Measurements from ENCODE around the gene CORO2B.
A peak's percentile ranks its signal among the peaks of the same experiment; 100 is the strongest.

The CORO2B gene

DNA sequence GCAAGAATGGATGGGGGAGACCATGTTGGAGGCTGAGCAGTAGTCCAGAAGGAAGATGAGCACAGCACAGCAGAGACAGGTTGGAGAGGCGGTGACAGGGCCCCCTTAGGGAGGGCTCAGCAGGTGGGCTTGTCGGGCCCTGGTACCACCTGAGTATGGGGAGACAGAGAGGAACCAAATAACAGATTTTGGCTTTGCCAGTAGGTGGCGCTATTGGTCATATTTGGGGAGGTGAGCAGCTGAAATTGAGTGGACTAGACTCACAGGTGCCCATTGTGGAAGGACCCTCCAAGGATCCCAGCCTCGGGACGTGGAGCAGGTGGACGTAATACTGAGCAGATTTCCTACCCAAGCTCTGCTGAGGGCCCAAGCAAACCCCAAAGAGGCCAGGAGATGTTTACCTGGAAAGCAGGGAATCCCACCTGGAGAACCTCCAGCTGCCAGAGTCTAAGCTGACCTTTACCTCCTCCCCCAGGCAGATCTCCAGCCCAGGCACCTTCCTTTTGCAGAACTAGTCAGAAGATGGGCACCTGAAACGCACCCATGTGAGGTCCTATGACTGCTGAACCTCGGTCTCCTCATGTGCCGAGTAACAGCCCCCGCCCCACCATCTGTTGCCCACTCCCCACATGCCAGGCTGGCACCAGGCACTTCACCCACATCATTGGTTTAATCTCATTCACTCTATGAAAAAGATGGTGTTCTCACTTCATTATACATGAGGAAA lies 24.6 kb upstream of the CORO2B start:
- DNase-seq (ENCODE audit: low spot score), result peak; percentile 52

DNA sequence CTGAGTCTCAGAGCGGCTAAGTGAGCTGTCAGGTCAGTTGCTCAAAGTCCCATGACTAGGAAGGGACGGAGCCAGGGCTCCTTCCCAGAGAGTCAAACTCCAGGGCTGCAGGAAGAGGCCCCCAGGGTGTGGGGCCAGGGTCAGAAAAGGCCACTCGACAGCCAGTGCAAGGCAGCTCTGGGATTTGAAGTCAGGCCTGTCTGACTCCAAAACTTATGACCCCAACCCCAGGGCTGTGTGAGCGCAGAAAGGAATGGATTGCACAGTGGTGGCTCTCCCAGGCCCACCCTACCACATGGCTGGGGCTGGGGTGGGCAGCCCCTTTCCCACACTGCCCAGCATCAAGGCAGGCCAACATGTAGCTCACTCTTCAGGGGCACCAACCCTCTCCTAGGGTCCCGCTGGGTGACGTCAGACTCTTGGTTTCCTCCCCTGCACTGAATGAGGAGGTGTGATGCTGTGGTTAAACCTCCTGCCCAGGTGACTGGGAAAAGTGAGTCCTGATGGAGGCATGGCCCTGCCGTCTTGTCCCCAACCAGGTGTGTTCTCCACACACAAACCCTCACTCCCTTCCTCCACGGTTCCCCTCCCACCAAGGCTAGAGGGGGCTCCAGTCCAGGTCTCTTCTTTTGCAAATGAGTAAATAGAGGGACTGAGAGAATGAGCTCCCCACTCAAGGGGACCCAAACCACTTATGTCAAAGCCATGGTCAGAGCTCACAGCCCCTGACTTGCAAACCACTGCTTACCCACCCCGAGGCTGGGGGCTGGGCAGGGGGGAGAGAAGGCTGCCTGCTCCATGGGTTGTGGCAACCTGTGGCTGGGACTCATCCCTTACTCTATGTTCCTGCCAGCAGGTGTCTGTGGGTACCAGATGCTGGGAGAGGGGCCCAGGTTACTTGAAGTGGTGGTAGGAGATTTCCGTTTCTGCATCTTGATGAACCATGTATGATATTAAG lies 23.8 kb upstream of the CORO2B start:
- DNase-seq (ENCODE audit: low spot score), result no peak

DNA sequence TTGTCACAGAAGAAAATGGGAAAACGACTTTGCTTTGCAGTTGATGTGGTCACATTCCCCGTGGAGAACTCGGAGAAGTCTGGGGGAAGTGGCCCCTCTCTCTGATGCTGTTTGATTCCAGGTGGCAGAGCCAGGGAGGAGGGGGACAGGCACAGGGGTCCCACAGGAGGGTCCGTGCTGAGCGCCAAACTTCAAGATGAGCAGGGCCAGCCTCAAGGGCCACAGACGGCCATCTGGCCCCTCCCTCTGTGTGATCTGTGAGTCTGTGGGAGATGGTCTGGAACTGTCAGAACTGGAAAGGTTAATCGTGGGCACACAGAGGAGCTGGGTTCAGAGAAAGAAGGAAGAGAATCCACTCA lies 23.1 kb upstream of the CORO2B start:
- no peak for DNase-seq (ENCODE audit: low spot score)

DNA sequence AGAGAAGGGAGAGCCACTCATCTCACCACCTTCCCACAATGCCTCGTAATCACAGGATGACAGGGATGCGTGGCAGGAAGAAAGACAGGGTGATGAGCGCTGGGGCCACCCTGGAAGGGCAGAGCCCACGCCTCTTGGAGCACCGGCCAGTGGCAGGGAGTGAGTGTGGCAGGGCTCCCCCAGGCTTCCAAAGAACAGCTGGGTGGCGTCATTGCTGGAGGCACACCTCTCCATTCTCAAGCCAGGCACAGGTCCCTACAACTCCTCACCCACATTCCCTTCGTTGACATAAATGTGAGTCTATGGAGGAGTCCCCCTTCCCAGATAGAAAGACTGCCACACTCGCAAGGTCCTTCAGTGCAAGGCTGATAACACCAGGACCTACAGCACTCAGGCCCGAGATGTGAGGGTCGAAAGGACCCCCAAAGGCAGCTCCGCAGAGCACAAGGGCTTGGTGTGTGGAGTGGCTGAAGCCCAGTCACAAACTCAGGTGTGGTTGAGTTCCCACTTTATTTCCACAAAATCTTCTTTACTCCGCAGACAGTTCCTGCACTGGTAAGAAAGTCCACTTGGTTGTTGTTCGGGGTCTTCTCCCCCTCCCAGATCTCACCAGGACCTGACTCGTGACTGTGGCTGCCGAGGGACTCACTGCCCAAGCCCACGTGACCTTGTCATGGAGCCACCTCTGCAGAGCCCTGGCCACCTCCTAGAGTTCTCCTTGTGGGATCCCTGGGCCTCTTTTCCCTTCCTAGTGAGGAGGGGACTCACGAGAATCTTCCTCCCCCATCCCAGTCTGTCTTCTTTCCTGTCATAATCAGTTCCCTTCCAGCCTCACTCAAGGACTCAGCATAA lies 22.4 kb upstream of the CORO2B start:
- no peak for DNase-seq (ENCODE audit: low spot score)

DNA sequence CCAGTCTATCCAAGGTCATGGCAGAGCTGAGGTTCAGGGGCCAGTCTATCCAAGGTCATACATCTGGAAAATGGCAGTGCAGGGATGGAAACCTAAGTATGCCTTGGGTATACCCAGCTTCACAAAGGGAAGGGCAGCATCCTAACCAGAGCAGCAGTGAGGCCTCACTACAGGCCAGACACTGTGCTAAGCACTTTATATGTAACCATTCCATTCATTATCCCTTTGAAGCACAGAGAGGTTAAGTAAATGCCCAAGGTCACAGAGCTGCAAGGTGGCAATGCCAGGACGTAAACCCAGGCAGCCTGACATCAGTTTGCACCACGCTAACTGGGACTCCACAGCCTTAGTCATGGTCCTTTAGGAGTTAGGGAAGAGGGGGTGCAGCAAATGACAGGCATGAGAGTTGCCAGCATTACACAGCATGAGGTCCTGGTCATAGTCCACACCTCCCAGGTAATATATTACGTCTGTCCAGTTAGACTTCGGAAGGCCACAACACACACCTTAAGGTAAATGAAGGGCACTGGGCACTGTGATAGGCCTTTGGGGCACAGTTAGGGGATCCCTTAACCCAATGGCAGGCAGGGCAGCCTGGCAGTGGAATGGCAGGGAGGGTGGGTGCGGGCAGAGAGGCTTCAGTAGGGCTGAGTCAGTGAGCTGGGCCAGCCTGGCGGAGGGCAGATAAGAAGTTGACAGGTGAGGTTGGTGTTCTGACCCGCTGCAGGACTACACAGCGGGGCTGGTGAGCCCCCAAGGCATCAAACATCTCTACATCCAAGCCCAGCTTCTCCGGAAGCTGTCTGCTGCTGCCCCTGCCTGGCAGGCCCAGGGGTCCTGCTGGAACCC lies 21.1 kb upstream of the CORO2B start:
- no peak for DNase-seq (ENCODE audit: low spot score)

DNA sequence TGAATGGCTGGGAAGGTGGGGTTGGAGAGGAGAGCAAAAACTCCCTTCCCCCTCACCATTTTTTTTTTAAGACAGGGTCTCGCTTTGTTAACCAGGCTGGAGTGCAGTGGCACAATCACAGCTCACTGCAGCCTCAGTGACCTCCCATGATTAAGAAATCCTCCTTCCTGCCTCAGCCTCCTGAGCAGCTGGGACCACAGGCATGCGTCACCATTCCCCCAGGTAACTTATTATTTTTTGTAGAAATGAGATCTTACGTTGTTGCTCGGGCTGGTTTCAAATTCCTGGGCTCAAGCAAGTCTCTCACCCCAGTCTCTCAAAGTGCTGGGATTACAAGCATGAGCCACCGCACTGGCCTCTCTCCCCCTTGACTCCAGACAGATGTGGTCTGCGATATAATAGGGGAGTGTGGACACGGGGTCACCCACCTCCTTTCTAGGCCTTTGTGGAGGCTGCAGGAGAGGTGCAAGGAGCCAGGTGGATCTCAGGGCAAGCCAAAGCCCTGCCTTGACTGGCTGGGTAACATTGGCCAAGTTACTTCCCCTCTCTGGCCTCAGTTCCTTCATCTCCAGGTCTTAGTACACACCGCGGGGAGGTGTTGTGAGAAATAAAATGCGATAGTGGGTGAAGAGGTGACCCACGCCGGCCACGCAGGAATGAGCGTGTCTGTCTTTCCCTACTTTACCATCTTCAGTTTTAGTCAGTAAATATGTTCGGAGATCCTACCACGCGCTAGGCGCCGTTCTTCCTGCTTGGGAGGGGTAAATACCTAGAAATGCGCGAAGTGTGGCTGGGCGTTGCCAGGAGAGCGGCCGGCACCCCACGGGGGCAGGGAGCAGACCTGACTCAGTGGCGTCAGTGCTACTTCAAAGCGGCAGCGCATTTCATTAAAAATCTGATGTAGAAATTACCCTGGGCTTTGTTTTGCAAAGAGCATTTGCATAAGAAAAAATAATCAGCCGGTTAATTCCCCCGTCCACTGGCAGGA lies 20.2 kb upstream of the CORO2B start:
- DNase-seq (ENCODE audit: low spot score), result no peak

DNA sequence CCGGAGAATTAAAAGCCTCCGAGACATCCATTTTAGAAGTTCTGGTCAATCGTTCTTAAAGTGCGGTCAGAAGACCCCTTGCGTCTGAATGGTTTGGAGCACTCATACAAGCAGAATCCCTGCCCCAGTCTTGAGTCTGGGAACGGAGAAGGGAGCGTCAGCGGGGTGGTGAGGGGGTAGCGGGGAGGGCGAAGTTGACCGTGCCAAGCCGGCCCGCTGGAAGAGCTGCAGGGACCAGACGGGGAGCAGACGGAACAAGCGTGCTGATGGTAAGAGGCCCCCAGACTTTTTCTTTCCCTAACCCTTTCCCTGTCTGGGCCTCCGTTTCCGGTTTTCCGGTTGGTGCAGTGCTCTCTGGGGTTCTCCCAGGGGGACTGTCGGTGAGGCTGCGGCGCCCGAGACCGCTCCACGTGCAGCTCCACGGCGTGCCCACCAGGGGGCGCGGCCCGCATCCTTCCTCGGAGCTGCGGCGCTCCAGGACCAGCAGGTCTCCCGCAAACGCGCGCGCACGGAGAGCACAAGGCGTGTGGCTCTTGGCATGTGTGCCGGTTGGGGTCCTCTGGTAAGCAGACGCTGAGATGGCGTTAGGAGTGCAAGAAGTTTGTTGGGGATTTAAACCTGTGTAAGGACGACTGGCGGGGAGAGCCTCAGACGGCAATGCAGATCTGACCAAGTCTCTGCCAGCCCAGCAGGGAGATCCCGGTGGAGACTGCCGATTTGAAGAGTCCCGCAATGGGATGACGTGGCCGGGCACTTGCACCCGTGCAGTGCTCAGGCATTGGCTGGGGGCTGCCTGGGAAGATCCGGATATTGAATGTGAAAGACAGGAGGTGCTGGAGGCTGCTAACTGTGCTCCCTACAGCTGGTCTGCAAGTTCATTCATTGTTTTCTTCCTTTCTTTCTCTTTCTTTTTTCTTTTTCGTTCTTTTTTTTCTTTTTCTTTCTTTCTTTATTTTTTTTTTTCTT lies 19.2 kb upstream of the CORO2B start:
- DNase-seq (ENCODE audit: low spot score), result peak; percentile 89

DNA sequence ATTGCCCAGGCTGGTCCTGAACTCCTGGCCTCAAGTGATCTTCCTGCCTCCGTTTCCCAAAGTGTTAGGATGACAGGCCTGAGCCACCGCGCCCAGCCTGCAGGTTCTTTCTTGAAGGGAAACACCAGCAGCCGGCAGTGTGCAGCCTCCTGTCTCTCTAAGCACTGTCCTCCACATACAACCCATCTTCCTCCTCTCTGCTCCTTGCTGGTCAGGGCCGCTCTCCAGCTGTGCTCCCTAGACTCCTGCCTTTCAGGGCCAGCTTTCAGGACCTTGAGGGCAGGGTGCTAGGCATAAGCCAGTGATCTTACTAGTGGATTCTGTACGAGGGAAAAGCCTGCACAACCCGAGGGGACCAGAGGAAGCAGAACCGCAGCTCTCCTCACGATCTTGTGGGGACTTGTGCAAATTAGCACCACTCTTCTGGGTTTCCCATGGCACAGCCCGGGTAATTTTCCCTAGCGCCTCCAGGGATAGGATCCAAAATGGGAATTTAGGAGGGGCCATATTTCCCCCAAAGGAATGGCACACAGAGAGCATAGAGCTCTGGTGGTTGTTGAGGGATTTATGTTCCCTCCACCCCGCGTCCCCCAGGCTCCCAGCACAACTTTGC lies 18.2 kb upstream of the CORO2B start:
- DNase-seq (ENCODE audit: low spot score), result no peak

DNA sequence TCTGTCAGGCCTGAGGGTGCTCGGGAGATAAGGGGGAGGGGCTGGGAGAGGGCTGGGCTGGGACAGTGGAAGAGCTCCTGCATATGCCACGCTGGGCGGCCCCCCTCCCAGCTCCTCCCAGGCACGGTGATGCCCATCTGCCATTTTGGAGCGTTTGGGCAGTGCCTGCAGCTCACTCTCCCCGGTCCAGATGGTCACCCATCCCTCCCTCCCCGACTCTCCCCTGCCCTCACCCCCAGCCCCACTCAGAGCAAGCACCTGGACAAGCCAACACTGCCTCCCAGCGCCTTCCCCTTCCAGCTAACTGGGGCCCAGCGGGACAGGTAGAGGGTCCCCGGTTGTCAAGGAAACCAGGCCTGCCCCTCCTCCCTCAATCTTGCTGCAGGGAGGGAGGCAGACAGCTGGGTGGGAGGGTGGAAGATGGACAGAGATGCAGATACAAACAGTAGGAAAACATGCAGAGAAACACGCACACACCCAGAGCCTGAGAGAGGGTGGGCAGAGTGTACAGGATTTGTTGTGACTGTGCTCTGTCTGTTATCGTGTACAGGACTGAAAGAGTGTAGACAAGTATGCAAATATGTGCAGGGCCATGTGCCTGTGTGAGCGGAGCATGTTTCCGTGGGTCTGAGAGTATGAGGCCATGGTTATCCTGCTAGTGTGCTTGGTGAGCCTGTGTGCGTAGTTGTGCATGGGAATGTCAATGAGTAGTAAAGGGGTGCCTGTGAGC lies 17.5 kb upstream of the CORO2B start:
- DNase-seq (ENCODE audit: low spot score), result no peak

DNA sequence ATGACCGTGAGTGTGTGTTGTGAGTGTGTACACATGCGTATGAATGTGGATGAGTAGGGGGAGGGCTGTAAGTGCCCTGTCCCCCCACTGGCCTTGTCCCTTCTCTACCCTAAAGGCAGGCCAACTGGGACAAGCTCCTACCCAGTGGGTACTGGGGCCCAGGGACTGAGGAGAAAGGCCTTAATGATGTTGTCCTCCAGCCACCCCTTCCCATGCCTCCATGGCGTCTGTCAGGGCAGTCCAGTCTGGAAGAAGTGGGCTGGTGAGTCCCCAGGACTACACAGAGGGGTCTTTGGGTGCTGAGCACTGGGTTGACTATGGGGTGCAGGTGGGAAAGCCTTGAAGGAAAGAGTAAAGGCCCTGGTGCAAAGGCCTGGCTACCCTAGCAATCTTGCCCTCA lies 16.9 kb upstream of the CORO2B start:
- DNase-seq (ENCODE audit: low spot score), result no peak

DNA sequence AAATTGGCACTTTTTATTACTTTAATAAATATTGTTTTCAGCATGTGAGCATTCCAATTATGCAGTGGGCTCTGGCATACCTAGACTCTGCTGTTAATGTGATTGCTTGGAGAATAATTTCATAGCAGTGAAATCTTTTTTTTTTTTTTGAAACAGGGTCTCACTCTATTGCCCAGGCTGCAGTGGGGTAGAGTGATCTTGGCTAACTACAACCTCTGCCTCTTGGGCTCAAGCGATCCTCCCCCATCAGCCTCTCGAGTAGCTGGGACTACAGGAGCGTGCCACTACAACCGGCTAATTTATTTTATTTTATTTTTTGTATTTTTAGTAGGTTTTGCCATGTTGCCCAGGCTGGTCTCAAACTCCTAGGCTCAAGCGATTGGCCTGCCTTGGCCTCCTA lies 14.6 kb upstream of the CORO2B start:
- DNase-seq (ENCODE audit: low spot score), result no peak

DNA sequence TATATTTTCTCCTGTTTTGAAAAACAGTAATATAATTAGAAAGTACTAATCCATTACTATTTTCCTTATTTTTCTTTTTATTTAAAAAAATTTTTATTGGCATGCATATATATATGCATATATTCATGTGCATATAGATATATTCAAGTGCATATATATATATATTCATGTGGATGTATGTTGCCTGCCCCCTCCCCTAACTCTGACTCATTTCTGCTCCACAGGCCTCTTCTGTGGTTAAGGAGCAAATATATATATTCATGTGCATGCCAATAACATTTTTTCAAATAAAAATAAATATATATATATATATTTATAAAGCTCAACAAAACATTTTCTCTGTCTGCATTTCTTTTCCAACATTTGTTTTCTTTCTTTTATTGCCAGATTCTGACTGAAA lies 13.6 kb upstream of the CORO2B start:
- DNase-seq (ENCODE audit: low spot score), result no peak

DNA sequence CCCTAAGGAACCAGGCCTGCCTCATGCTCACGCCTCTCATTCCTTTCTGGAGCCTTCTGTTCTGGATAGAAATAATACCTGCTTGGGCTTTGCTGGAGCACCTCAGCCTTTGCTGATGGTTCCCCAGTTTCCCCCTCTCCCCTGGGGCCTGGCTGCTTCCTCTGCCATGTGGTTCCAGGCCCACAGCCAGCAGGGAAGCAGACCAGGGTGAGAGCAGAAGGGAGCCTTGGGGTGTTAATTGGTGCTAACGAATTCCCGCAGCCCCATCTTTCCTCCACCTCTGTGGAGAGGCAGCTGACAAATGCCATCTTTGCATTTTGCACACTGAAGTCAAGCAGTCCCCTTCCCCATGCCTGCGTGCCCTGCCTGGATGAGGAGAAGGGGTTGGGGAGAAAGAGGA lies 13.1 kb upstream of the CORO2B start:
- DNase-seq (ENCODE audit: low spot score), result no peak

DNA sequence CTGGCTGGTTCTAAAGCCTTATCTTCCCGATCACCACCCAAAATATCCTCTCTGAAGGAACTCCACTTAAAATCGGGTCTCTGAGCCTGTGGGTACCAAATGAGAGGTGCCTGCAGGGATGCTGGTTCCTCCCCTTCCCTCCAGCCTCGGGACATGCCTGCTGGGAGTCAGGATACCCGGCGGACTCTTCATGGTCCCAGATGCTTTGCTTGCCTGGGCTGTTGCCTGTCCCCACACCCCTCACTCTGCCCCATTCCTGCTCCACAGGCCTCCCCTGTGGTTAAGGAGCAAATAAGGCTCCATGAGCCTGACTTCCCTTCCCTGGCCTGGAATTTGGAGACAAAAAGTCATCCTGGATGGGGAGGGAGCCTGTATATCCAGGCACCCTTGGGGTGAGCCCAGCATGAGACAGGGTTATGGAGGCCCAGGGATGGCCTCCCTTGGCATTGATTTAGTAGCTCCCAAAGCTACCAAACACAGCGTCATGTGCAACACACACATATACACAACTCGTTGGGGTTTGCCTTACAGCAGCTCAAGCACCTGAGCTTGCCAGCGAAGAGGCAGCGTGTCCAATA lies 12.3 kb upstream of the CORO2B start:
- DNase-seq (ENCODE audit: low spot score), result no peak

DNA sequence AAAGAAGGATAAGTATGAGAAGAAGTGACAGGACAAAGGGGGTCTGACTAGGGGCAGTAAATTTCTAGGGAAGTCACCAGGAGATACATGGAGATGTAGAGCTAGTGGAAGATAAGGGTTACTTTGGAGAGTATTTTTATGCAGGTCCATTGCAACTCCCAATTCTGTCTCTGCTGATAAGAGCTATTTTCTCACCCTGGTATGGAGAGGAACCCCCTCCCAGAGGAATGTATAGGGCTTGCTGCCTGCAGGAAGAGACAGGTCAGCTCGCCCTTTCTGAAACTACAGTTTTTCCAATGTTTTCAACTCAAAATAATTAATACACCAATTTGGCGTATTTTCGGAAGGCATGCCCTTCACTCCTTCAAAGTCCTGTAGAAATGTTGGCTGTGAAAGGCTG lies 11.4 kb upstream of the CORO2B start:
- no peak for DNase-seq (ENCODE audit: low spot score)

DNA sequence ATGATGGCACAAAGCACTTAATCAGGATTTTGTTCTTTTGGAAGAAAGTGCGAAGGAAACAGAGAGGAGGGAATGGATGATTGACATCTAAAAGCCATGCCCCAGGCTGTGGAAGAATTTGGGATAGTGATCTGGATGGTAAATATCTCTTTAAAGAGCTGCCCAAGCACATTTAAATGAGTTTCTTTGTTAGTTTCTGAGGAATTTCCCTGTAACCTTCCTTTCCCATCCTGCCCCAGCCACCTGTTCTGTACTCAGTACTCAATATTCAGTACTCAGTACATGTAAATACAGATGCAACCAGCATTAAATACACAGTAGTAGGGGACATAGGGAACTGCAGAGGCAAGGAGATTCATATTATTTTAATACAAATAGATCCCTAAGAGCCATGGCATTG lies 7.8 kb upstream of the CORO2B start:
- no peak for DNase-seq (ENCODE audit: low spot score)

DNA sequence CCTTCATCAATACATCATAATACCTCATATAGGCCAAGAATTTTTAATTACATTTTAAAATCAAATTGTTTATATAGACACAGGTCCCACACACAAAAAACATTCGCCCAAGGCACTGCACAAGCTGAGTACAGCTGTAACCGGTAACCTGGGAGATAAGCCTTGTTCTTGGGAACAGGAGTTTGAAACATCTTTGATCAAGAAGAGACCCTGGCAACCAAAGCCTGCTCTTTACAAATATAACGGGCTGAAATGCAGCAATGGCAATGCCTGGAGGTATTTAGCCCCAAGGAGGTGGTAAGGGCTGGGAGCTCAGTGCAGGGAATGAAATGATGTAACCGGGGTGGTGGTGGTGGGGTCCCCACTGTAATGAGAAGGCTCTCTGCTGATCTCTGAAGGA lies 7.2 kb upstream of the CORO2B start:
- DNase-seq (ENCODE audit: low spot score), result no peak

DNA sequence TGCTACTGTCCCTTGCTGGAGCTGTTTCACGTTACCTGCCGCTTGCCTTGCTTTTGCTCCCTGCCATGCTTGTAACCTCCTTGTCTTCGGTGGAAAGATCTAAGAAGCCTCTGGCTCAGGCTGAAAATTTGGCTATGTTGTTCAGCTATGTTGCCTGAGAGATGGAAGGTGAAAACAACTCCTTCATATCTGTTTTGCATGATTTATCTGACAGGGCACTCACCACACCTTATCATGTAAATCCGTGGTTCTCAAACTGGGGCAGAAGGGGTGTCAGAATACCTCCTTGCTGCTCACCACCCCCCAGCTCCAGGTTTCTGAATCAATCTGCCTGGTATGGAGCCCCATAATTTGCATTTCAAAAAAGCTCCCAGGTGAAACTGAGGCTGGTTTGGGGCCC lies 6.5 kb upstream of the CORO2B start:
- DNase-seq (ENCODE audit: low spot score), result no peak
